Astrocyte of the cerebellum (primary cell): ENCODE measurements around the gene DPYD.

Experiments used
- DNase-seq: peaks from one replicate; pipeline ENCODE4 v3.0.0-alpha.2; 2011; ENCODE audit warnings: low read depth
- H3K4me3 ChIP-seq: 2 replicates; pipeline ENCODE4 v1.5.1; 2011; ENCODE audit warnings: mild to moderate bottlenecking, low read depth, low read length, moderate library complexity
- CTCF ChIP-seq: IDR thresholded peaks from 2 replicates; pipeline ENCODE4 v1.5.1; 2012; ENCODE audit warnings: low read length, low read depth, moderate library complexity, mild to moderate bottlenecking; ENCODE audit errors: missing control alignments
- in situ Hi-C: cut with HindIII; loops from 2 replicates; pipeline ENCODE4 v1.10.0; 2017; ENCODE audit warnings: low sequenced_read_pairs

DPYD gene

GRCh38 chr1:97728436-97728835 lies 192.4 kb downstream of the DPYD start:
- no peak for DNase-seq
- TF ChIP-seq CTCF = no peak
- H3K4me3 ChIP-seq = no peak overlapping the region
- in situ Hi-C loops = no loop called here

GRCh38 chr1:97727029-97727428 lies 193.8 kb downstream of the DPYD start:
- H3K4me3 ChIP-seq = no peak overlapping the region
- in situ Hi-C loops = no loop called here
- DNase-seq = no peak
- no peak for TF ChIP-seq CTCF

- no peak for DNase-seq
- no peak overlapping the region for H3K4me3 ChIP-seq
- in situ Hi-C loops = no loop called here
- no peak for TF ChIP-seq CTCF
Observed at GRCh38 chr1:97726386-97726785, 194.4 kb downstream of the DPYD start.

GRCh38 chr1:97721221-97721620 lies 199.6 kb downstream of the DPYD start:
- H3K4me3 ChIP-seq = no peak overlapping the region
- DNase-seq = no peak
- no peak for TF ChIP-seq CTCF
- in situ Hi-C loops = no loop called here

- in situ Hi-C loops = no loop called here
- no peak for DNase-seq
- no peak overlapping the region for H3K4me3 ChIP-seq
- TF ChIP-seq CTCF = no peak
Observed at GRCh38 chr1:97712980-97713379, 207.9 kb downstream of the DPYD start.

- TF ChIP-seq CTCF = no peak
- no peak overlapping the region for H3K4me3 ChIP-seq
- no peak for DNase-seq
- in situ Hi-C loops = no loop called here
Observed at GRCh38 chr1:97711858-97712257, 209.0 kb downstream of the DPYD start.

- no peak for DNase-seq
- in situ Hi-C loops = no loop called here
- no peak for TF ChIP-seq CTCF
- no peak overlapping the region for H3K4me3 ChIP-seq
Observed at GRCh38 chr1:97693601-97694000, 227.2 kb downstream of the DPYD start.
